ENCODE measurements around the gene IGF1R.

Gene IGF1R

DNA sequence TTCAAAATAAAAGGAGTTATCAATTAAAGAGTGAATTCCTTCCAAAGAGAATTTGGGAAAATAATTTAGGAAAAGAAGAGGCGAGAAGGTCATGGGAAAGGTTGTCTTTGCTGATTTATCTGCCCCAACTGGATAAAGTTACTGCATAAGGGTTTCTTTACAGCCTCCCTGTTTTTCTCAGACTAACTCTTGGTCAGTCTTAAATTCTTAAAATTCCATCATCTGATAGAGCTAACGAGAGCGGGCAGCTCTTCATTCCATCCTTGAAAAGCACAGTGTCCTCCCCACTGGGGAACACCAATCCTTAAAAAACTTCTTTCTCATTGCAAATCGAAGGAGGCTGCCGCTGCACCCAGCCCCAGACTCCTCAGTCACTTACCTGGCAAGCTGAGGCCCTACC, 252.0 kb downstream of the IGF1R start:
- Histone ChIP-seq H3K4me3 (ENCODE audit: low read depth, low read length) (peak overlapping the region; percentile 15; the same call in 1 of the 2 replicates), H2AFZ (ENCODE audit: low read length, unreplicated experiment) (no peak overlapping the region), H3K4me1 (ENCODE audit: control insufficient read depth, insufficient read depth, low read length, unreplicated experiment) (peaks cover 77% of the 10 kb centered on the region), H3K79me2 (ENCODE audit: control insufficient read depth, insufficient read depth, low read length, unreplicated experiment) (peaks cover 30% of the 10 kb centered on the region), H3K36me3 (ENCODE audit: insufficient read depth, low read length) (peaks cover 2% of the 10 kb centered on the region; the same call in 1 of the 2 replicates), H3K27ac (ENCODE audit: low read depth, low read length) (peak overlapping the region; percentile 99), H3K27me3 (ENCODE audit: insufficient read depth, low read length) (no peaks in the 10 kb centered on the region)

GRCh38 chr15:98901434-98902072, 253.2 kb downstream of the IGF1R start:
- peaks cover 77% of the 10 kb centered on the region for H3K4me1 ChIP-seq (ENCODE audit: control insufficient read depth, insufficient read depth, low read length, unreplicated experiment)
- H3K36me3 ChIP-seq (ENCODE audit: insufficient read depth, low read length) = peaks cover 2% of the 10 kb centered on the region; the same call in 1 of the 2 replicates
- H3K79me2 ChIP-seq (ENCODE audit: control insufficient read depth, insufficient read depth, low read length, unreplicated experiment) = peaks cover 31% of the 10 kb centered on the region
- no peaks in the 10 kb centered on the region for H3K27me3 ChIP-seq (ENCODE audit: insufficient read depth, low read length)
- peak overlapping the region; percentile 99 for H3K27ac ChIP-seq (ENCODE audit: low read depth, low read length)
- H2AFZ ChIP-seq (ENCODE audit: low read length, unreplicated experiment) = no peak overlapping the region
- H3K4me3 ChIP-seq (ENCODE audit: low read depth, low read length) = no peak overlapping the region

DNA sequence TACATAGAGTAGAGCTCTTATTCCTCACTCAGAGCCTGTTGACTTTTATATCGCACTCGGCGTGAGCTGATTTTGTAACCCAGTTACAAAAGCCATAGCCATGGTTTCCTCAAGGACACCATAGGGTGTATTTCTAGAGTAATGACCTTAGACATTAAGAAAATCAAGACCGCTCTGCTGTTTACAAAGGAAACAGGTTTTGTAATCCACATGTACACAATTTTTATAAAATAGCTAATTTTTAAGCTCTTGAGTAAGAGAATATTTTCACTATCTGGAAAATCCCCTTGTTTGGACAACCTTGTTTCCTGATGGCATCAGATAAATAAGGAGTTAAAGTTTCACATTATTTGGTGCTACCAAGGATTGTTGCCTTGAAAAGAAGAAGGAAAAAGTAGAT, 254.6 kb downstream of the IGF1R start:
- H3K36me3 ChIP-seq (ENCODE audit: insufficient read depth, low read length) = peaks cover 2% of the 10 kb centered on the region; the same call in 1 of the 2 replicates
- H3K4me1 ChIP-seq (ENCODE audit: control insufficient read depth, insufficient read depth, low read length, unreplicated experiment) = peaks cover 76% of the 10 kb centered on the region
- H3K4me3 ChIP-seq (ENCODE audit: low read depth, low read length) = peak overlapping the region; percentile 4; the same call in 1 of the 2 replicates
- H3K27ac ChIP-seq (ENCODE audit: low read depth, low read length) = peak overlapping the region; percentile 99
- H3K79me2 ChIP-seq (ENCODE audit: control insufficient read depth, insufficient read depth, low read length, unreplicated experiment) = peaks cover 40% of the 10 kb centered on the region
- no peak overlapping the region for H2AFZ ChIP-seq (ENCODE audit: low read length, unreplicated experiment)
- no peaks in the 10 kb centered on the region for H3K27me3 ChIP-seq (ENCODE audit: insufficient read depth, low read length)

DNA sequence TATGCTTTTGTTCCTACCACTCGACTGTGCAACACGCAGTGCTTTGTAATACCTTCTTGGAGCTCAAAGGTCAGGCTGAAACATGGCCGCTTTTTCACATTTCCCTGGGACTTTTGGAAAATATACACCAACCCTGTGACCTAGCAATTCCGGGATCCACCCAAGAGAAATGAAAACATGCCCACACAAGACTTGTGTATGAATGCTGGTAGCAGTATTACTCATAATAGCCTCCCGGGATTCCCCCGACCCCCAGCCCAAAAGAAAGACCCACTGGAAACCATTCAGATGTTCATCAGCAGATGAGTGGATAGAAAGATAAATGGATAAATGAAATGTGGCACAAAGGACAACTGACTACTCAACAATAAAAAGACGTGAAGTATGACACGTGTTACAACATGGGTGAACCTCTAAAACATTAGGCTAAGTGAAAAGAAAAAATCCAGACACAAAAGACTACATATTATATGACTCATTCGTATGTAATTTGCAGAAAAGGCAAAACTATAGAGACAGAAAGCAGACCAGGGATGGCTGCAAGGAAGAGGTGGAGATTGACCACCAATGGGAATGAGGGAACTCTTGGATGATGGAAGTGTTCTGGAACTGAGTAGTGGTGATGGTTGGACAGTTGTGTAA, 255.2 kb downstream of the IGF1R start:
- H3K4me1 ChIP-seq (ENCODE audit: control insufficient read depth, insufficient read depth, low read length, unreplicated experiment) = peaks cover 70% of the 10 kb centered on the region
- H3K4me3 ChIP-seq (ENCODE audit: low read depth, low read length) = peak overlapping the region; percentile 5; the same call in 1 of the 2 replicates
- H3K36me3 ChIP-seq (ENCODE audit: insufficient read depth, low read length) = peaks cover 4% of the 10 kb centered on the region; the same call in 1 of the 2 replicates
- H3K27me3 ChIP-seq (ENCODE audit: insufficient read depth, low read length) = no peaks in the 10 kb centered on the region
- peaks cover 40% of the 10 kb centered on the region for H3K79me2 ChIP-seq (ENCODE audit: control insufficient read depth, insufficient read depth, low read length, unreplicated experiment)
- peak overlapping the region; percentile 32 for H2AFZ ChIP-seq (ENCODE audit: low read length, unreplicated experiment)
- H3K27ac ChIP-seq (ENCODE audit: low read depth, low read length) = peak overlapping the region; percentile 99

DNA sequence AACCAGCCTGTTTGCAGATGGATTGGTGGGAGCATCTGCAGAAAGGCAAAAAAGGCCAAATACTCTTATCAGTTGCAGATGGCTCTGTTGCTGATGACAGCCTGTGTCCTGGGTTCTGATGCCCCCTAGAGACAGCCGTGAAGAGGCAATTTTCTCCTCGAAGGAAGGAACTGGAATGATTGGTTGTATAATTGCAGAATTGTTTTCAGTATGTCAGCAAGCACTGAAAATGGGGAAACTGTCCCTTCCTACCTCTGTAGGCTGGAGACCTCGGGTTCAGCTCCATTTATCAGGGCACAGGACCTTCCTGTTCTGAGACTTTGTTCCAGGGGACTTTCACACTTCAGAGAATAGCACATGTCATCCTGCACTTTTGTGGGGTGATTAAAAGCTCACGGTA, 256.2 kb downstream of the IGF1R start:
- no peaks in the 10 kb centered on the region for H3K27me3 ChIP-seq (ENCODE audit: insufficient read depth, low read length)
- H3K27ac ChIP-seq (ENCODE audit: low read depth, low read length) = peak overlapping the region; percentile 99
- H3K36me3 ChIP-seq (ENCODE audit: insufficient read depth, low read length) = peaks cover 6% of the 10 kb centered on the region; the same call in 1 of the 2 replicates
- no peak overlapping the region for H2AFZ ChIP-seq (ENCODE audit: low read length, unreplicated experiment)
- H3K4me3 ChIP-seq (ENCODE audit: low read depth, low read length) = no peak overlapping the region
- peaks cover 32% of the 10 kb centered on the region for H3K79me2 ChIP-seq (ENCODE audit: control insufficient read depth, insufficient read depth, low read length, unreplicated experiment)
- H3K4me1 ChIP-seq (ENCODE audit: control insufficient read depth, insufficient read depth, low read length, unreplicated experiment) = peaks cover 63% of the 10 kb centered on the region

- H3K79me2 ChIP-seq (ENCODE audit: control insufficient read depth, insufficient read depth, low read length, unreplicated experiment) = peaks cover 21% of the 10 kb centered on the region
- peak overlapping the region; percentile 99 for H3K27ac ChIP-seq (ENCODE audit: low read depth, low read length)
- H3K4me3 ChIP-seq (ENCODE audit: low read depth, low read length) = no peak overlapping the region; the same call in 1 of the 2 replicates
- no peak overlapping the region for H2AFZ ChIP-seq (ENCODE audit: low read length, unreplicated experiment)
- H3K36me3 ChIP-seq (ENCODE audit: insufficient read depth, low read length) = peaks cover 5% of the 10 kb centered on the region; the same call in 1 of the 2 replicates
- H3K27me3 ChIP-seq (ENCODE audit: insufficient read depth, low read length) = no peaks in the 10 kb centered on the region
- peaks cover 49% of the 10 kb centered on the region for H3K4me1 ChIP-seq (ENCODE audit: control insufficient read depth, insufficient read depth, low read length, unreplicated experiment)
These were observed 257.8 kb downstream of the IGF1R start for GRCh38 chr15:98905963-98906711.

DNA sequence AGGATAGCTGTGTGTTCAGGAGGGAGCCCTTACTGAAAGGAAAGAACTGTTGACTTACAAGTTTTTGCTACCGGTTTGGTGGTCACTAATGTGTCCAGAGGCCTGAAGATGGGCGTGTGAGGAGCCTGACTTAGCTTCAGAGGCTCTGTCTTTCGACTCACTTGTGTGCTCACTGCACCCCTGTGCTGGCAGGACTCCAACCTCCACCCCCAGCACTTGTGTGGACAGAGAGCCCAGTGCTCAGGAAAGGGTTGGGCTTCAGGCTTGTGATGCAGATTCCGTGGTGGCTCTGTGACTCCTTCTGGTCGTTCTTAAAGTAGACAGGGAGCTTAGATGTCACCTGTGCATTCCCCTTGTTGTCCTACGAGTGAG, 258.4 kb downstream of the IGF1R start:
- H3K36me3 ChIP-seq (ENCODE audit: insufficient read depth, low read length) = peaks cover 5% of the 10 kb centered on the region; the same call in 1 of the 2 replicates
- peak overlapping the region; percentile 99 for H3K27ac ChIP-seq (ENCODE audit: low read depth, low read length)
- no peak overlapping the region; the same call in 1 of the 2 replicates for H3K4me3 ChIP-seq (ENCODE audit: low read depth, low read length)
- H3K79me2 ChIP-seq (ENCODE audit: control insufficient read depth, insufficient read depth, low read length, unreplicated experiment) = peaks cover 20% of the 10 kb centered on the region
- H3K4me1 ChIP-seq (ENCODE audit: control insufficient read depth, insufficient read depth, low read length, unreplicated experiment) = peaks cover 45% of the 10 kb centered on the region
- H2AFZ ChIP-seq (ENCODE audit: low read length, unreplicated experiment) = no peak overlapping the region
- no peaks in the 10 kb centered on the region for H3K27me3 ChIP-seq (ENCODE audit: insufficient read depth, low read length)

- no peaks in the 10 kb centered on the region for H3K27me3 ChIP-seq (ENCODE audit: insufficient read depth, low read length)
- H3K36me3 ChIP-seq (ENCODE audit: insufficient read depth, low read length) = peaks cover 16% of the 10 kb centered on the region; the same call in 1 of the 2 replicates
- no peak overlapping the region for H2AFZ ChIP-seq (ENCODE audit: low read length, unreplicated experiment)
- peaks cover 13% of the 10 kb centered on the region for H3K79me2 ChIP-seq (ENCODE audit: control insufficient read depth, insufficient read depth, low read length, unreplicated experiment)
- H3K27ac ChIP-seq (ENCODE audit: low read depth, low read length) = no peak overlapping the region
- H3K4me1 ChIP-seq (ENCODE audit: control insufficient read depth, insufficient read depth, low read length, unreplicated experiment) = peaks cover 40% of the 10 kb centered on the region
- H3K4me3 ChIP-seq (ENCODE audit: low read depth, low read length) = no peak overlapping the region
These were observed 259.7 kb downstream of the IGF1R start for GRCh38 chr15:98907927-98908471.

DNA sequence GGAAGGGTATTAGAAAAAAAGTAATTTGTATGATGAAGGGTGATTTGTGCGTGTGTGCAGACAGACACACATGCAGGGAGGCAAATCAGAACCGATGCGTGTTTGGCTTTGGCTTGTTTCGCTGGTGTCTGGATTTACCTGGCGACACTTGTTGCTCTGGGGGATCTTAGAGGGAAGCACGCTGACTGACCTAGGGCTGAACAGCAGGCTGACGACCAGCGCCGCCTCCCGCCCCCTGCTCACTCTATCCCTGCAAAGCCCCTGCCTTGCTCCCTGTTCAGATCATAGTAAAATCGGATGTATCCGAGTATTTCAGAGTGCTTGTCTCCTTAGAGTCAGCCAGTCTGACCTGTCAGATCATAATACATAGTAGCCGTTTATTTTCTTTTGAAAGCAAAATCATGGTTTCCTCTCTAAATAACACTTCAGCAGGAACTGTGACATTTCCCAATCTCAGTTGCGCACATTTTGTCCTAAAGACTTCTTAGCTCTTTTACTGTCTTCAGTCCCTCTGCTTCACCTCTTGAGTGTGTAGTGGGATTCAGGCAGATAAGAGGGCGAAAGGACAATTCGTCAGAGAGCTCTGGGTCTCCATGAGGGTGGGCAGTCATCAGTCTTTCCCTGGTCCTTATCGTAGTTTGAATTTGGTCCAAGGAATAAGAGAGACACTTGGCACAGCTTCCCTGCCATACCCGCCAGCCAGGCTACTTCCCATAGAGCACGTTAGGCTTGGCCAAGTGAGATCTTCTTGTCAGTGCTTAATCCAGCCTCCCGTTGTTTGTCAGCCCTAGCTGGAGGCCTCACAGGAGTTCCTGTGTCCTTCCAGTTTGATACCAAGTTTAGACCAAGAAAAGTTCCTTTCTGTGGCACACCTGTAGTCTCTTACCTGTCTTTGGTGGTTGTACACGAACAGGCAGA, 261.9 kb downstream of the IGF1R start:
- Histone ChIP-seq H2AFZ (ENCODE audit: low read length, unreplicated experiment) (no peak overlapping the region), H3K27ac (ENCODE audit: low read depth, low read length) (no peak overlapping the region), H3K79me2 (ENCODE audit: control insufficient read depth, insufficient read depth, low read length, unreplicated experiment) (peaks cover 12% of the 10 kb centered on the region), H3K36me3 (ENCODE audit: insufficient read depth, low read length) (peaks cover 29% of the 10 kb centered on the region; the same call in 1 of the 2 replicates), H3K4me1 (ENCODE audit: control insufficient read depth, insufficient read depth, low read length, unreplicated experiment) (peaks cover 39% of the 10 kb centered on the region), H3K4me3 (ENCODE audit: low read depth, low read length) (no peak overlapping the region), H3K27me3 (ENCODE audit: insufficient read depth, low read length) (no peaks in the 10 kb centered on the region)
